ENCODE data around the gene WDR27.

The WDR27 gene

DNA sequence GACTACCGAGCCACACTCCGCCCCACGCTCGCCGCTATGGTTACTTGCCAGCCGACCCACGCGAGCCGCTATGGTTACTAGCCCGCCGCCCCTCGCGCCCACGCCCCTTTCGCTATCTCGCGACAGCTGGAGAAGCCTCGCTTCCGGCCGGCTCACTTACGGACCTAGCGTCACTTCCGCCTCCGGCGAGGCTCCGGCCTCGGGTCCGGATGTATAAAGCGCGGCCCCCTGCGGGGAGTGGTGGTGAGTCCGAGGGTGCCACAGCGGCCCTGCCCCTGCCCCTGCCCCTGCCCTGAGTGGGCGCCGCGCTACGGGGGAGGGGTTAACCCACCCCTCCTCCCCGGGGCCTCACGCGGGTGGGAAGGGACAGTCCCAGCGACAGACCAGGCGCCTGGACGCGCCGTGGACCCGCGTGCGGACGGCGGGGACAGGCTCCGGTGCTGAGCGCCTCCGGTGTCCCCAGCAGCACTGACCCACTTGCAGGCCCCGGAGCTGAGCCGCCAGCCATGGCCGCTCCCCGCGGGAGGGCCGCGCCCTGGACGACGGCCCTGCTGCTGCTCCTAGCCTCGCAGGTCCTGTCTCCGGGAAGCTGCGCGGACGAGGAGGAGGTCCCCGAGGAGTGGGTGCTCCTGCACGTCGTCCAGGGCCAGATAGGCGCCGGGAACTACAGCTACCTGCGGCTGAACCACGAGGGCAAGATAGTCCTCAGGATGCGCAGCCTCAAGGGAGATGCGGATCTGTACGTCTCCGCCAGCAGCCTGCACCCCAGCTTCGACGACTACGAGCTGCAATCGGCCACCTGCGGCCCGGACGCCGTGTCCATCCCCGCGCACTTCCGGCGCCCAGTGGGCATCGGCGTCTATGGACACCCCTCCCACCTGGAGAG, at the start of gene WDR27, which contains the start of gene C6orf120:
Gene WDR27 (minus strand): TSS at position 76 of the 886 bp plus-strand sequence. CDS start 13,024 bp downstream, outside the sequence.
Gene C6orf120 (plus strand): TSS at position 173 of the 886 bp plus-strand sequence. CDS start 334 bp downstream, at position 507.
- no peaks in the 10 kb centered on the region for H3K27me3 ChIP-seq (ENCODE audit: insufficient read depth, low read length)
- H3K9ac ChIP-seq (ENCODE audit: low read depth, low read length) = peak within 1 kb of the TSS; percentile 94
- H3K4me1 ChIP-seq (ENCODE audit: insufficient read depth, low read length) = peaks cover 25% of the 10 kb centered on the region
- H3K36me3 ChIP-seq (ENCODE audit: insufficient read depth, low read depth, low read length) = peaks cover 55% of the 10 kb centered on the region
- peak within 1 kb of the TSS; percentile 97 for H3K4me3 ChIP-seq (ENCODE audit: low read length)
- peak within 1 kb of the TSS; percentile 89 for H3K27ac ChIP-seq (ENCODE audit: low read length)
- H3K9me3 ChIP-seq (ENCODE audit: insufficient read depth, low read depth, low read length) = no peaks in the 10 kb centered on the region

DNA sequence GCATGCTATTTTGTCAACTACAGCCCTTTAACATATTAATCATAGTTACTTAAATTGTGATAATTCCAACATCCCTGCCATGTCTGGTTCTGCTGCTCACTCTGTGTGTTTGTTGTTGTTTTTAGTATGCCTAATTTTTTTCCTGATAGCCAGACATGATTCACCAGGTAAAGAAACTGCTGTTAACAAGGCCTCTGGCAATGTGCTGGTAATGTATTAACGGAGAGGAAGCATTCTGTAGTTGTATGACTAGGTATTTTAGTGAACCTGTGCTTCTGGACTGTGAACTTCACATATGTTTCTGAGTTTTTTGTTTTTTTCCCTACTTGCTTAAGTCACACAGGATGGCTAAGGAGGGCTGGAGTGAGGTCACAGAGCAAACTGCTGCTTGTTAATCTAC, 44.7 kb upstream of the WDR27 start:
- H3K4me3 ChIP-seq (ENCODE audit: low read length) = no peak overlapping the region
- H3K4me1 ChIP-seq (ENCODE audit: insufficient read depth, low read length) = no peaks in the 10 kb centered on the region
- no peaks in the 10 kb centered on the region for H3K9me3 ChIP-seq (ENCODE audit: insufficient read depth, low read depth, low read length)
- no peak overlapping the region for H3K9ac ChIP-seq (ENCODE audit: low read depth, low read length)
- H3K36me3 ChIP-seq (ENCODE audit: insufficient read depth, low read depth, low read length) = no peaks in the 10 kb centered on the region; the same call in 1 of the 2 replicates
- no peak overlapping the region for H3K27ac ChIP-seq (ENCODE audit: low read length)
- H3K27me3 ChIP-seq (ENCODE audit: insufficient read depth, low read length) = no peaks in the 10 kb centered on the region

DNA sequence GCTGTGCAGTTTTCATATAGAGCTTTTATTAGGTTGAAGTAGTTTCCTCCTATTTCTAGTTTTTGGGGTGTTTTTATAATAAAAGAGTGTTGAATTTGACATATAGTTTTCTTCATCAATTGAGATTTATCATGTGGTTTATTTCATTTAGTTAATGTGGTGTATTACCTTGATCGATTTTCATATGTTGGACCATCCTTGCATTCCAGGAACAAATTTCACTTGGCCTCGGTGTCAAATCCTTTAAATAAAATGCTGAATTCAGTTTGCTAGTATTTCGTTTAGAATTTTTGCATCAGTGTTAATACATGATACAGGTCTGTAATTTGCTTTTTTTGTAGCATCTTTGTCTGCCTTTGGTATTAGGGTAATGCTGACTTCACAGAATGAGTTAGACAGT, 43.6 kb upstream of the WDR27 start:
- no peak overlapping the region for H3K4me3 ChIP-seq (ENCODE audit: low read length)
- H3K9ac ChIP-seq (ENCODE audit: low read depth, low read length) = no peak overlapping the region
- H3K36me3 ChIP-seq (ENCODE audit: insufficient read depth, low read depth, low read length) = no peaks in the 10 kb centered on the region; the same call in 1 of the 2 replicates
- H3K9me3 ChIP-seq (ENCODE audit: insufficient read depth, low read depth, low read length) = no peaks in the 10 kb centered on the region
- no peak overlapping the region for H3K27ac ChIP-seq (ENCODE audit: low read length)
- no peaks in the 10 kb centered on the region for H3K27me3 ChIP-seq (ENCODE audit: insufficient read depth, low read length)
- no peaks in the 10 kb centered on the region for H3K4me1 ChIP-seq (ENCODE audit: insufficient read depth, low read length)

DNA sequence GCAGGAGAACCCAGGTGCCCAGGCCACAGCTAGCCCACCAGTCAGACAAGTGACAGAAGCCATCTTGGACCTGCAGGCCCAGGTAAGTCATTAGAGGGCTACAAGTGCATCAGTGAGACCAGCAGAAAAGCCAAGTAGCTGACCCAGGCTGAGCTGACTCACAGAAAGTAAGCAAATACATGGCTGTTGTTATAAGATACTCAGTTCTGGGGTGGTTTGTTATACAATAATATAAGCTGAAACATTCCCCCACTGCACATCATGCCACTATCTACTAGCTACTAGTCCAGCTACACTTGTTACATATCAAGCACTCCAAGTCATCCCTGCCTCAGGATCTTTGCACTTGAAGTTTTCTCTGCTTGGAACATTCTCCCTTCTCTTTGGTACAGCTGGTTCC, 39.5 kb upstream of the WDR27 start:
- Histone ChIP-seq H3K9ac (ENCODE audit: low read depth, low read length) (no peak overlapping the region), H3K27me3 (ENCODE audit: insufficient read depth, low read length) (no peaks in the 10 kb centered on the region), H3K9me3 (ENCODE audit: insufficient read depth, low read depth, low read length) (no peaks in the 10 kb centered on the region), H3K4me3 (ENCODE audit: low read length) (no peak overlapping the region), H3K4me1 (ENCODE audit: insufficient read depth, low read length) (peaks cover 5% of the 10 kb centered on the region; the same call in 1 of the 2 replicates), H3K27ac (ENCODE audit: low read length) (no peak overlapping the region), H3K36me3 (ENCODE audit: insufficient read depth, low read depth, low read length) (no peaks in the 10 kb centered on the region)

DNA sequence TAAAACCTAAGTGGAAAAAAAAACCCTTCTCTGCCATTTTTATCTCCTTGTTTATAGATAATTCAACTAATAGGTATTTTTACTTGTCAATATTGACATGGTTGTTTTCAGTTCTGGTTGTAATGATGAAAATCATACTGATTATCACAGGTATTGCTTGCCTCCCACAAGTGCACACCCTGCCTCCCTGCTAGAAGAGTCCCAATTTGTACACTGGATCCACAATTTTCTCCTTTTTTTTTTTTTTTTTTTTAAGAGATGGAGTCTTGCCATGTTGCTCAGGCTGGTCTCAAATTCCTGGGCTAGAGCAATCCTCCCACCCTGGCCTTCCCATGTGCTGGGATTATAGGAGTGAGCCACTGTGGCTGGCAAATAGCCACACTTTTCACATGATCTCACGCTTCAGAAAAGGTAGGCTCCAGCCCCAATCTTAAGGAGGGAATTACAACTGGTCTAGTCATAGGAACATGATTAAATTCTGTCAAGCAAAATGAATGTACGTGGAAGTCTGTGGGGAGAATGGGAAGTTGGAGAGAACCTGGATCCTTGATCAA, 37.2 kb upstream of the WDR27 start:
- Histone ChIP-seq H3K4me3 (ENCODE audit: low read length) (no peak overlapping the region), H3K4me1 (ENCODE audit: insufficient read depth, low read length) (peaks cover 5% of the 10 kb centered on the region; the same call in 1 of the 2 replicates), H3K9me3 (ENCODE audit: insufficient read depth, low read depth, low read length) (no peaks in the 10 kb centered on the region), H3K27me3 (ENCODE audit: insufficient read depth, low read length) (no peaks in the 10 kb centered on the region), H3K27ac (ENCODE audit: low read length) (no peak overlapping the region), H3K36me3 (ENCODE audit: insufficient read depth, low read depth, low read length) (no peaks in the 10 kb centered on the region), H3K9ac (ENCODE audit: low read depth, low read length) (no peak overlapping the region)

DNA sequence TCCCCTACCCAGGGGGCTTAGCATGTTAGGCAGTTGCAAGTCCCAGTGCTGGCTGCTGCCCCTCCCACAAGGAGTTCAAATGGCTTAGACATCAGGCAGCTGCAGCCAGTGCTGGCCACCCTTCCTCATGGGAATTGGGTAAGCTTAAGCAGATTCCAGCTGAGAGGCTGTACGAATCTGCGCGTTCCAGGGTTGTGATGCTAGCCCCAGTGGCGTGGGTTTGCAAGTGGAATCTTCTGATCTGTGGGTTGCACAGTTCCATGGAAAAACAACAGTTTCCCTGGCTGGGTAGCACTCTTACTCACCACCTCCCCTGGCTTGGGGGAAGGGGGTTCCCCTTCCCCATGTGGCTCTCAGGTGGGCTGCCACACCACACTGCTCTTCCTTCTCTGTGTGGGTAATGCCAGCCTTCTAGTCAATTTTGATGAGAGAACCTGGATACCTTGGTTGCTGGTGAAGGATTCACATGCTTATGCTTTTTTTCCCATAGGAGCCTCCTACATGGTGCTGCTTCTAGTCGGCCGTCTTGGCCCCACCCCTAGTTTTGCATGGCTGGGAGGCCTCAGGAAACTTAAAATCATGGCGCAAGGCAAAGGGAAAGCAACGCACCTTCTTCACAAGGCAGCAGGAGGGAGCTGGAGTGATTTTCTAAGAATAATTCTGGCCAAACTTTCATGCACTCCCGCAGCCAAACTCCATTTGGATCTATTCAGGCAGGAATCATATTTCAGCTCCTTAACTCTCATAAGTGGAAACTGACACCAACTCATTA, 36.6 kb upstream of the WDR27 start:
- Histone ChIP-seq H3K4me1 (ENCODE audit: insufficient read depth, low read length) (peaks cover 5% of the 10 kb centered on the region; the same call in 1 of the 2 replicates), H3K36me3 (ENCODE audit: insufficient read depth, low read depth, low read length) (no peaks in the 10 kb centered on the region), H3K27me3 (ENCODE audit: insufficient read depth, low read length) (no peaks in the 10 kb centered on the region), H3K27ac (ENCODE audit: low read length) (no peak overlapping the region), H3K4me3 (ENCODE audit: low read length) (no peak overlapping the region), H3K9me3 (ENCODE audit: insufficient read depth, low read depth, low read length) (no peaks in the 10 kb centered on the region), H3K9ac (ENCODE audit: low read depth, low read length) (no peak overlapping the region)

DNA sequence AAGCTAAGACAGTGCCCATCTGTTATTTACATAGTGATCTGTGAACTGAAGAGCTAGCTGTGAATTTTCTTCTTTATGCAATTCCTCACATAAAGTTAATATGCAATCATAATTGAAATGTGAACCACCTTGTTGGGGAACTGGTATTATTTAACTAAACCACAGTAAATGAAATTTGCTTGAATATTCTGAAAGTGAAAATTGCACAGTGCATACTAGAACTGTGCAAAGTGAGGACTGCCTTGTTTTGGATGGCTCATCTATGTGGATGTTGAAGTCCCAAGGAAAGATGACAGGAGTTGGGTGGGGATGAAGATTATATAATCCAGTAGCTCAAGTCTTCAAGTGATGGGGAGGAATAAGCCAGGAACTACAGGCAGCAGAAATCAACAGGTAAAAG, 28.1 kb upstream of the WDR27 start:
- Histone ChIP-seq H3K27me3 (ENCODE audit: insufficient read depth, low read length) (no peaks in the 10 kb centered on the region), H3K36me3 (ENCODE audit: insufficient read depth, low read depth, low read length) (no peaks in the 10 kb centered on the region), H3K9me3 (ENCODE audit: insufficient read depth, low read depth, low read length) (no peaks in the 10 kb centered on the region), H3K4me3 (ENCODE audit: low read length) (no peak overlapping the region), H3K9ac (ENCODE audit: low read depth, low read length) (no peak overlapping the region), H3K27ac (ENCODE audit: low read length) (no peak overlapping the region), H3K4me1 (ENCODE audit: insufficient read depth, low read length) (peaks cover 5% of the 10 kb centered on the region; the same call in 1 of the 2 replicates)

DNA sequence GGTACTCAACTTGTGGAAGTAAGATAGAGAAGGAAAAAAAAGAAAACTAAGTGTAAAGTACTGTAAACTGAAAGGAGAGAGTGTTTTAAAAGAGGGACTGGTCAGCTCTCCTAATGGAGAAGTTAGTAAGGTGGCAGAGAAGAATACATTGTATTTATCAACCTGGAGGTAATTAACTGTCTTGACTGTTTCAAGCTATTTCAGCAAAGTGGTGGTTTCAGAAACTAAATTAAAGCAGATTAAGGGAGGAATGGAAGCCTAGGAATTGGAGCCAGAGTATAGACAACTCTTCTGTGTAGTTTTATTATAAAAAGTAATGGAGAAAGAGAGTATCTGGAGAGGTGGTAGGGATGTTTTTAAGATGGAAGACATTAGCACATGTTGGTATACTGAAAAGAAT, 25.1 kb upstream of the WDR27 start:
- no peaks in the 10 kb centered on the region for H3K36me3 ChIP-seq (ENCODE audit: insufficient read depth, low read depth, low read length)
- H3K4me1 ChIP-seq (ENCODE audit: insufficient read depth, low read length) = peaks cover 12% of the 10 kb centered on the region; the same call in 1 of the 2 replicates
- H3K27me3 ChIP-seq (ENCODE audit: insufficient read depth, low read length) = peaks cover 12% of the 10 kb centered on the region; the same call in 1 of the 2 replicates
- H3K27ac ChIP-seq (ENCODE audit: low read length) = no peak overlapping the region
- no peak overlapping the region for H3K4me3 ChIP-seq (ENCODE audit: low read length)
- no peaks in the 10 kb centered on the region for H3K9me3 ChIP-seq (ENCODE audit: insufficient read depth, low read depth, low read length)
- no peak overlapping the region for H3K9ac ChIP-seq (ENCODE audit: low read depth, low read length)

DNA sequence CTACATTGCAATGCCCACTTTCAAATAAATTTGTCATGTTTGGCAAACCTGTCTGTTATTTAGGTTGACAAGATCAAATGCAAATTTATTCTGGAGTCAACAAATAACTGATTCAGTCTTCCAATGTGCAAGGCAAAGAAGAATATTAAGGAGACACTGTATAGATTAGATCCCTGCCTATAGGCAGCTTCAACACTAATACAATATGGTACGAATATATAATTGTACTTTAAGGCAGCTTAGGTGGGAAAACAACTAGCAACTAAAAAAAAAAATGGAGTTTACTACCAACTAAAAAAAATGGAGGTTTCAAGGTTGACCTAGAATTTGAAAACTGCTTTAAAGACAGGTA, 24.2 kb upstream of the WDR27 start:
- Histone ChIP-seq H3K27me3 (ENCODE audit: insufficient read depth, low read length) (peaks cover 12% of the 10 kb centered on the region; the same call in 1 of the 2 replicates), H3K4me3 (ENCODE audit: low read length) (peak overlapping the region; percentile 70), H3K36me3 (ENCODE audit: insufficient read depth, low read depth, low read length) (no peaks in the 10 kb centered on the region), H3K9me3 (ENCODE audit: insufficient read depth, low read depth, low read length) (no peaks in the 10 kb centered on the region), H3K9ac (ENCODE audit: low read depth, low read length) (peak overlapping the region; percentile 89; the same call in 1 of the 2 replicates), H3K27ac (ENCODE audit: low read length) (no peak overlapping the region), H3K4me1 (ENCODE audit: insufficient read depth, low read length) (peaks cover 12% of the 10 kb centered on the region; the same call in 1 of the 2 replicates)

DNA sequence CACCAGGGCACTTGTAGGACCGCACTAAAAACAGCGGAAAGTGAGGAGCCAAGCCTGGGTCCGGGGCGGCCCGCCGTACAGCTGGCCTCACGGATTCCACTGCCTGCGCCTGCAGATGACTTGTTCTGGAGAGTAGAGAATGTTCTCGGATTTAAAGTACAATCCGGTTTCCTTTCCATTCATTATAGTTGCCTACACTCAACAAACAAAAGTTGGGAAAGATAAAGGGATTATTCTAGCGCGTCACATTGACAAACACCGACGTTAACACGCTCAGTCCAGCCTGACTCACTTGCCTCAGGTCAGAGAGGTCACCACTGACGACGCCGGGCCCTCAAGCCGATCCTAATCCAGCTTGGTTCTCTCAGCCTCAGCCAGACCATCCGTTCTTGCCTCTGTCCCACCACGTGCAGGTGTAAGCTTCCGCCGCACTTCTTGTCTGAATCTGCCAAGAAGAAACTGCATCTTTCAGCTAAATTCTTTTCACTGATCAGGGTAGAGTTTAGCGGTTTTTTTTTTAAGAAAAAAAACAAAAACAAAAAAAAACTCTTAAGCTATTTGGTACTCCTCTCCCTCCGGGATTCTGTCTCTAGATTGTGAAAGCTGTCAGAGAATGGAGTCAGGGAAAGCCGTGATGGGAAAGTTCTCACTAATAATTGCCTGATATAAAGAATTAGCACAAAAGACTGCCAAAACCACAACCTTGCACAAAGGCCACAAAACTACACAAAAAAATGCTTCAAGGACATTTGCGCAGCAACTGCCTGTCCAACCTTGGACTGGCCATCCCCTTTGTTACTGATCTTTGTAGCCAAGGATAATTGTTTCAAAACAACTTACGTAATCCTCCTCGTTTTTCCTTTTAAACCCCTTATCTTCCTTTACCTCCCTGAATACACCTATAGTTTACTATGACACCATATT, 23.6 kb upstream of the WDR27 start:
- Histone ChIP-seq H3K9me3 (ENCODE audit: insufficient read depth, low read depth, low read length) (no peaks in the 10 kb centered on the region), H3K27ac (ENCODE audit: low read length) (peak overlapping the region; percentile 54), H3K27me3 (ENCODE audit: insufficient read depth, low read length) (peaks cover 12% of the 10 kb centered on the region; the same call in 1 of the 2 replicates), H3K36me3 (ENCODE audit: insufficient read depth, low read depth, low read length) (0 out of 2 replicates have a peak, but pooled peaks cover under 1% of the 10 kb centered on the region), H3K4me1 (ENCODE audit: insufficient read depth, low read length) (peaks cover 12% of the 10 kb centered on the region; the same call in 1 of the 2 replicates), H3K9ac (ENCODE audit: low read depth, low read length) (peak overlapping the region; percentile 89), H3K4me3 (ENCODE audit: low read length) (peak overlapping the region; percentile 70)

All from iPS-20b (cell line).